HEK293T (cell line): ENCODE data around the gene UEVLD.

Source experiments
- CTBP1 ChIP-seq: fragments of 450-650 bp; IDR thresholded peaks from 2 replicates; pipeline ENCODE4 v1.6.1; 2016; ENCODE audit warnings: borderline replicate concordance
- FOXA1 ChIP-seq: fragments of 450-650 bp; IDR thresholded peaks from 2 replicates; pipeline ENCODE4 v1.6.1; 2016; ENCODE audit warnings: mild to moderate bottlenecking
- FOXM1 ChIP-seq: fragments of 450-650 bp; IDR thresholded peaks from 2 replicates; pipeline ENCODE4 v1.6.1; 2017; ENCODE audit warnings: mild to moderate bottlenecking, borderline replicate concordance
- HDGF ChIP-seq: fragments of 450-650 bp; IDR thresholded peaks from 2 replicates; pipeline ENCODE4 v1.6.1; 2017; ENCODE audit warnings: antibody characterized with exemption, borderline replicate concordance
- SUZ12 ChIP-seq: fragments of 450-650 bp; IDR thresholded peaks from 2 replicates; pipeline ENCODE4 v1.6.1; 2016; ENCODE audit warnings: mild to moderate bottlenecking
- TARDBP ChIP-seq: fragments of 450-650 bp; IDR thresholded peaks from 2 replicates; pipeline ENCODE4 v1.6.1; 2016

- no peak for TF ChIP-seq TARDBP
- no peak for TF ChIP-seq FOXA1
- TF ChIP-seq CTBP1: no peak
- TF ChIP-seq FOXM1: no peak
- TF ChIP-seq HDGF: no peak
- TF ChIP-seq SUZ12: no peak
These were observed 67.4 kb downstream of the UEVLD start for GRCh38 chr11:18521122-18521521.
